Measurements from ENCODE around the gene KATNAL1.

KATNAL1 gene

GRCh38 chr13:30332456-30333143, 25.2 kb upstream of the KATNAL1 start:
- no peak for DNase-seq

DNA sequence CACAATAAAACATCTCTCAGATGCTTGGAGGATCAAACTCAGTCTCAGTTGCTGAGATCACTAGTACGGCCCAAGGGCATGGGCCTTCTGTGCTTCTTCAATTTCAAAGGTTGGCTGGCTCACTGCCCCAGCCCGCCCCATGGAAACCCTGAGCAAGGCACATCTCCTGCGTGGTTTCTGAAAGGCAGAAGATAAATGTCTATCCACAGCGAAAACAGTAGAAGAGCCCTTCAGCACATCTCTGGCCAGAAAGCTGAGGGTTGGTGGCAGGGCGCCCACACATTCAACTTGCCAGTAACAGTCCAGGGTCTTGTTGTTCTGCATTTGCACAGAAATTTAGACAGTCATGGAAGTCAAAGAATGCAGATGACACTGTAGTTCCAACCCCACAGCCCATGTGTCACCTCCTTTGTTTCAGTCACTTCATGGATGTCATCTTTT, 24.0 kb upstream of the KATNAL1 start:
- DNase-seq, result no peak

GRCh38 chr13:30329009-30329585, 21.7 kb upstream of the KATNAL1 start:
- peak; percentile 50 for DNase-seq

- DNase-seq, result no peak
Observed at GRCh38 chr13:30325668-30326067, 18.3 kb upstream of the KATNAL1 start.

- no peak for DNase-seq
Observed at GRCh38 chr13:30323524-30323923, 16.2 kb upstream of the KATNAL1 start.

- DNase-seq, result no peak
Observed at GRCh38 chr13:30322428-30322827, 15.1 kb upstream of the KATNAL1 start.

DNA sequence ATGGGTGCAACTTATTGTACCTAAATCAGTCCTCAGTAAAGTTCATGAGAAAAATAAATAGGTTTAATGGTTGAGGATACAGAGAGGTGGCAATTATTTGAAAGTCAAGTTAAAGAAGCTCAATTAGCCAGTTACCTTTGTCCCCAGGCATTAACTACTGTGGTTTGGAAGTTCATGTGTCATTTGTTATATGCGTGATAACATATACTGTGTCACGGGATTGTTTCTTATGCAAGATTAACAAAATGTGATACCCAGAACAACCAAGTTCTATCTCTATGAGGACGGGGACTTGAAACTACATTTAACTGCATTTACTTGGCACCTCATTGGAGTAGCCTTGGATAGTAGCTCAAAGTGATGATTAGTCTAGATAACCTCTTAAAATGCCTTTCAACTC, 13.9 kb upstream of the KATNAL1 start:
- no peak for DNase-seq

DNA sequence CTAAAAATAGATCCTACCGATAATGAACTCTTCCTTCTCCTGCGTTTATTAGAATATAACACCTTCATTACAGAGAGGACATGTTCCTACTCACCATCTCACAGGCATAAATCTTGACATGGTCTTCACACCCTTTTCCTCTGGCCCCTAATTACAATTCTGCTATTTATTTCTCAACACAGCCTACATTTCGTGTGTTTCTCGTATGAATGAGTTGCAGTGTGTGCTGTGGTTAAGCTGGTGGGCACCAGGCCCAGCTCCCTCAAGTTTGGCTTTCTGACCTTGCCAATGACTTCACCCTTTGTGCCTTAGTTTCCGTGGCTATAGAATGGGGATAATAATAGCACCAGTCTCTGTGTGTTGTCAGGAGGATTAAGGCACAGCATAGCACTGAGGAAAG, 12.3 kb upstream of the KATNAL1 start:
- DNase-seq, result no peak

- DNase-seq, result no peak
Observed at GRCh38 chr13:30319130-30319529, 11.8 kb upstream of the KATNAL1 start.

- DNase-seq, result no peak
Observed at GRCh38 chr13:30318026-30318425, 10.7 kb upstream of the KATNAL1 start.

DNA sequence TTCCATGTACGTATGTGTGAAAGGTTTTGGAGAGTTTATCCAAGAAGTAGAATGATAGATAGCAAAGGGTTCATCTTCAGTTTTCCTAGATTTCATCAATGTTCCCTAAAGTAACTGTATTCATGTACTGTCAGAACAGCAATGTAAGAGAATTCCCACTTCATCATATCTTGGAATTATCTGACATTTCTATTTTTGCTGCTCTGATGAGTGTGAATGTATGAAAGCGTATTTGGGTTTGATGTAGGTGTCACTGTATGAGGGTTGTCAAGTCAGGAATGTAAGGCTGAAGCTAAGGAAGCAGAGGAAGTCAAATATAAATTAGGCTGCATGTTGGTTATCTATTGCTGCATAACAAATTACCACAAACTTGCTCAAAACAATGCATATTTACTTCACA, 7.2 kb upstream of the KATNAL1 start:
- no peak for DNase-seq

- no peak for DNase-seq
Observed at GRCh38 chr13:30314069-30314468, 6.7 kb upstream of the KATNAL1 start.

DNA sequence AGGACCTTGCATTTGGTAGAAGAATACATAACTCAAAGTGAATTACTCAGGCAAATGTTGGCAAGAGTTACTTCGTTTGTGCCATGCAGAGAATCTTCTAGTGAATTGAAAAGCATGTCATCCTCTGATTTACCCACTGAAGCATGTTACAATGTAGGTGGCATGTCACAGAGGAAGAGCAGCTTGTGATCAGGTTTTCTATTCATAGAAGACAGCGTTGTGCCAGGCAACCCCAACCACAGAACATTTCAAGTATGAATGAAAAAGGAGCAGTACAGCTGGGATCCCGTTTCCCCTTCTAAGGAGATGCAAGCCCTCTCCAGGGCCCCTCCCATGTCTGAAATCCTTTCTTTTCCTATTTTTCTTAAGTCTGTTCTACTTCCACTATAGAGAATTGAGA, 6.0 kb upstream of the KATNAL1 start:
- peak; percentile 18 for DNase-seq

- DNase-seq, result peak; percentile 64
Observed at GRCh38 chr13:30312904-30313303, 5.6 kb upstream of the KATNAL1 start.

DNA sequence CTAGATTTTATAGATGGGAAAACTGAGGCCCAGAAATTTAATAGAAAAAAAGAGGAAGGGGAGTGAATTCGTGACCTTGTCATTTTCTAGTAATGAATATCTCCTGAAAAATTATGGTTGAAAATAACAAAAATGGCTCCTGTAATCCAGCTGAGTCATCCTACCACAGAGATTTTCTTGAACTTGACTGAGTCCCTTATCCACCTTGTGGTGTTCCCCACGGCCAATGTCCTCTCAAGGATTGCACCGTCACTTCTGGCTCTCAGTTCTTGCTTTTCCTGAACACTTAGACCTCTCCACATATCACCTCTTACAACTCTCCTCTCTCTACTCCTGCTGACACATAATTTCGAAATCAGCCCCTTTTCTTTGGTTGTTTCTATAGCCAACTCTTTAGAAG, 1.2 kb upstream of the KATNAL1 start:
- peak; percentile 11 for DNase-seq

DNA sequence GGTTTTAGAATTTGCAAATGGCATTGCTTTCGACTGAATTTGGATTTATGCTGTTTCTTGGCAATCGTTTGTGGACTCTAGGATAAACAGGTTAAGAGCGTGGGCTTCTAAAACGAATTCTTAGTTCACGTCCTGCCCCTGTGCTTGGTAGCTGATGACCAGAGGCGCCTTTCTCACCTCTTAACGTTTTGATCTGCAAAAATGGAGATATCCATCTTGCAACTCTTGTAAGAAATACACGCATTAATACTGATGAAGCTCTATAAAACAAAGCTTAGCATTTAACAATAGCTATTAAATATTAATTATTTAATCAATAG, 580 bp upstream of the KATNAL1 start:
- no peak for DNase-seq

- peak; percentile 92 for DNase-seq
Observed at GRCh38 chr13:30306762-30307193, 573 bp downstream of the KATNAL1 start.

- DNase-seq, result no peak
Observed at GRCh38 chr13:30305456-30305970, 1.8 kb downstream of the KATNAL1 start.

- no peak for DNase-seq
Observed at GRCh38 chr13:30303269-30303668, 4.1 kb downstream of the KATNAL1 start.

GRCh38 chr13:30301827-30302226, 5.5 kb downstream of the KATNAL1 start:
- peak; percentile 20 for DNase-seq

- no peak for DNase-seq
Observed at GRCh38 chr13:30300596-30300995, 6.8 kb downstream of the KATNAL1 start.

DNA sequence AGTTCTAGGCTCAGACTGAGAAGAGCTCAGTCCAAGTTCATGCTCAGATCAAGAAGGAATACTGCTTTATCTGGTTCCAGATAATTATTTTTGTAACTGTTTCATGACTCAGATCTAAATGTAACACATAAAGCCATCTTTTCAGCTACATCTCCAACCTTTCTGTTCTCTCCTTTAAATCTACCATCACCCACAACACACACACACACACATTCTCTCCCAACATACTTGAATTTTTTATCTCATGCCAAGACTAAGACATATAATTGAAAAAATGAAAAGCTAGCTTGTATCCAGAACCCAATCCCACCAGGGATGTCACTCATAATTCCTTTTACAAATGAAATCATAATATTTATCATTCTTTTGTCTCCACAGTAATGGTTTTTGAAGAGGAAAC, 7.6 kb downstream of the KATNAL1 start:
- DNase-seq, result peak; percentile 53

DNA sequence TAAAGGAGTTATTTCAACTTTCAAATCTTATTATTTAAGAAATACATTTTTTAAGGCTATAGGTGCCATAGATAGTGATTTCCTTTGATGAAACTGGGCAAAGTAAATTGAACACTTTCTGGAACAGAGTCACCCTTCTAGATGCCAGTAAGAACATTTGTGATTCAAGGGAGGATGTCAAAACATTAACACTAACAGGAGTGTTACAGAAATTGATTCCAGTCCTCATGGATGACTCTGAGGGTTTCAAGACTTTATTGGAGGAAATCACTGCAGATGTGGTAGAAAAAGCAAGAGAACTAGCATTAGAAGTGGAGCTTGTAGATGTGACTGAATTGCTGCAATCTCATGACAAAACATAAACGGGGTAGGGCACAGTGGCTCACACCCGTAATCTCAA, 12.2 kb downstream of the KATNAL1 start:
- no peak for DNase-seq

DNA sequence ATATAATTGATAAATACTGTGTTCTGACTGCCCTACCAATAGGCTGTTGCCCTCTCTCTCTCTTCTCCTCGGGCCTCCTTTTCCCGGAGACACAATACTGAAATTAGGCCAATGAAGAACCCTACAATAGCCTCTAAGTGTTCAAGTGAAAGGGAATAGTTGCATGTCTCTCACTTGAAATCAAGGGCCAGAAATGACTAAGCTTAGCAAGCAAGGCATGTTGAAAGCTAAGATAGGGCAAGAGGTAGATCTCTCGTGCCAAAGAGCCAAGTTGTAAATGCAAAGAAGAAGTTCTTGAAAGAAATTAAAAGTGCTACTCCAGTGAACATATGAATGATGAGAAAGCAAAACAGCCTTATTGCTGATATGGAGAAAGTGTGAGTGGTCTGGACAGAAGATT, 13.3 kb downstream of the KATNAL1 start:
- no peak for DNase-seq

DNA sequence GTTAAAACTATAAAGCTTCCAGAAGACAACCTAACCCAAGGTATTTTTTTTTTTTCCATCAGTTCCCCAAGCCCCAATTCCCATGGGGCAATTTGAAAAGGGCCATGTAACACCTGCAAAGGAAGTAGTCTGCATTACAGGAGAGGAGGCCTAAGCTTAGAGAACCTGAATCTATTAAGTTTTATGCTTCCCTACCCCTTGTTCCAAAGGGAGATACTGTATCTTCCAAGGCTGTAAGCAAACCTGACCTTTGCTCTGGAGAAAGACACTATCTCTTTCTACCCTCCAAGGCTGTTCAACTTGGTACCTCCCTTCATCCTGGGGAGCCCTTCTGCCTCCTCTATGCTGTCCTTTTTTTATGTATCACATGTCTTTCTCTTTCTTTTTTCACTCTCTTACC, 15.0 kb downstream of the KATNAL1 start:
- no peak for DNase-seq
